Uterus (tissue), 4 donors: ENCODE results near the gene TCEANC. TPM values are rescaled to one million over a fixed set of nuclear protein-coding genes. Genes with fewer than 3 reads are reported as not detected.
A peak's percentile ranks its signal among the peaks of the same experiment; 100 is the strongest.

Experiments
- DNase-seq, 2 donors: peaks; one replicate each; pipeline ENCODE4 v3.0.0-alpha.2; 2019 to 2020
- H3K27ac ChIP-seq, 2 donors: fragments of 200-600 bp; sonication (generic); 1 replicate in 1 of 2; 2 replicates in 1 of 2; pipeline ENCODE4 v1.5.1; 2016 to 2018
- H3K27me3 ChIP-seq, 2 donors: fragments of 200-600 bp; sonication (generic); one replicate each; pipeline ENCODE4 v1.5.1; 2018 to 2019; ENCODE audit warnings: control low read depth in 1 of 2
- H3K36me3 ChIP-seq, 2 donors: fragments of 200-600 bp; sonication (generic); one replicate each; pipeline ENCODE4 v1.5.1; 2019; ENCODE audit warnings: control low read depth in 1 of 2
- H3K4me1 ChIP-seq, 2 donors: fragments of 200-600 bp; sonication (generic); one replicate each; pipeline ENCODE4 v1.5.1; 2018 to 2019; ENCODE audit warnings: control low read depth in 1 of 2
- H3K4me3 ChIP-seq, 2 donors: fragments of 200-600 bp; sonication (generic); 1 replicate in 1 of 2; 2 replicates in 1 of 2; pipeline ENCODE4 v1.5.1; 2018 to 2019; ENCODE audit warnings: mild to moderate bottlenecking in 1 of 2
- H3K9me3 ChIP-seq, 2 donors: fragments of 200-600 bp; sonication (generic); one replicate each; pipeline ENCODE4 v1.5.1; 2019; ENCODE audit warnings: control low read depth in 1 of 2
- POLR2A ChIP-seq, 2 donors: fragments of 450-650 bp; IDR thresholded peaks; one replicate each; pipeline ENCODE4 v1.6.1; 2016; ENCODE audit warnings: antibody characterized with exemption in 2 of 2, mild to moderate bottlenecking in 1 of 2, moderate library complexity in 1 of 2
- intact Hi-C: fragments of 100-400 bp; cut with DNase I; formaldehyde crosslinking; loops from one replicate; pipeline ENCODE4 v1.15.1; 2023; ENCODE audit warnings: low total_unique reads
- total RNA-seq, 4 donors: library from RNA; depleted of rRNA in 3 of 4; stranded (reverse); fragments of >200 nt in 3 of 4; gene quantifications; one replicate each; pipeline versions ENCODE4 v1.1.0 to v1.2.4, GENCODE V29; 2014 to 2023
- TF ChIP-seq, protein P1 (sequence below), 4 experiments: fragments of 200-600 bp in 2 of 4; fragments of 450-650 bp in 2 of 4; sonication (generic) in 2 of 4; IDR thresholded peaks; one replicate each; pipeline ENCODE4 v1.5.1; 2016 to 2019; ENCODE audit warnings: antibody characterized with exemption in 4 of 4, mild to moderate bottlenecking in 2 of 4, moderate library complexity in 1 of 4
- donor health status: DM: yes; HTN: yes; CAD: no.

The TCEANC gene
- total RNA-seq, 4 donors from 2014 or later: 1.5 to 9.2 (median 5.7) TPM

DNA sequence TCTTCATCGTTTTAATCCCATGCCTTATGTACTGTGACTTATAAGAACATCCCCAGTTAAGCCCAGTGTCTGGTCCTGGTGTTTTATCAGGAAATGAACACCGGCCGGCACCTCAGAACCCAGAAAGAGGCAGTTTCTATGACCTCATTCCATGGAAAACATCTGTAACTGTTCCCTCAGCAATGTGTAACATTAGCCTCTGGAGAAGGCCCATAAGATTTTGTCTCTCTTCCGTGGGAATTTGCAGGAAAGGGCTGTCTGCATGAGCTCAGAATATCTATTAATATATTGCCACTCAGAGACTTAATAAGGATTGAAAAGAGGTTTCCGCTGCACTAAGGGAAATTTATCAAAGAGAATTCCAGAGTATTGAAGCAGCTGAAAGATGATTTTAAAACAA lies 3.1 kb upstream of the TCEANC start:
- no peaks in the 10 kb centered on the region for H3K27me3 ChIP-seq
- intact Hi-C loops: no loop called here
- no peak for DNase-seq
- no peaks in the 10 kb centered on the region for H3K4me1 ChIP-seq
- no peak for TF ChIP-seq POLR2A (IDR thresholded peaks at IDR 0.05)
- TF ChIP-seq, protein P1, sequence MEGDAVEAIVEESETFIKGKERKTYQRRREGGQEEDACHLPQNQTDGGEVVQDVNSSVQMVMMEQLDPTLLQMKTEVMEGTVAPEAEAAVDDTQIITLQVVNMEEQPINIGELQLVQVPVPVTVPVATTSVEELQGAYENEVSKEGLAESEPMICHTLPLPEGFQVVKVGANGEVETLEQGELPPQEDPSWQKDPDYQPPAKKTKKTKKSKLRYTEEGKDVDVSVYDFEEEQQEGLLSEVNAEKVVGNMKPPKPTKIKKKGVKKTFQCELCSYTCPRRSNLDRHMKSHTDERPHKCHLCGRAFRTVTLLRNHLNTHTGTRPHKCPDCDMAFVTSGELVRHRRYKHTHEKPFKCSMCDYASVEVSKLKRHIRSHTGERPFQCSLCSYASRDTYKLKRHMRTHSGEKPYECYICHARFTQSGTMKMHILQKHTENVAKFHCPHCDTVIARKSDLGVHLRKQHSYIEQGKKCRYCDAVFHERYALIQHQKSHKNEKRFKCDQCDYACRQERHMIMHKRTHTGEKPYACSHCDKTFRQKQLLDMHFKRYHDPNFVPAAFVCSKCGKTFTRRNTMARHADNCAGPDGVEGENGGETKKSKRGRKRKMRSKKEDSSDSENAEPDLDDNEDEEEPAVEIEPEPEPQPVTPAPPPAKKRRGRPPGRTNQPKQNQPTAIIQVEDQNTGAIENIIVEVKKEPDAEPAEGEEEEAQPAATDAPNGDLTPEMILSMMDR (IDR thresholded peaks at IDR 0.05): no peak
- no peaks in the 10 kb centered on the region for H3K9me3 ChIP-seq
- peak overlapping the region in 1 of 2 donors; percentile 2 for H3K27ac ChIP-seq
- no peak overlapping the region for H3K4me3 ChIP-seq
- no peaks in the 10 kb centered on the region for H3K36me3 ChIP-seq

DNA sequence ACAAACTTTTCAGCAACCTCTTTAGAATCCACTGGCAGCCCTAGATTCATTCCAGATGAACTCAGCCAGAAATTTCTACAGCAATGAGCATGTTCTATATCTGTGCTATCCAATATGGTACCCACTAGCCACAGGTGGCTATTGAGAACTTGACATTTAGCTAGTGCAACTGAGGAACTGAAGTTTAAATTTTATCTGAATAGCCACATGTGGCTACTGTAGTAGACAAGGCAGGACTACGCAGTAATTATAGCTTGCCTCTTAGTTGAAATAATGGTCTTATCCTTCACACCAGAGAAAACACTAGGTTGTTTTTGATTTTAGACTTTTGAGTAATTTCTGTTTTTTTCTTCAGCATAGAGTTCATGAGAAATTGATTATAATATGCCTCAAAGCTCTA lies 2.6 kb upstream of the TCEANC start:
- no peaks in the 10 kb centered on the region for H3K27me3 ChIP-seq
- H3K4me3 ChIP-seq: no peak overlapping the region
- no peaks in the 10 kb centered on the region for H3K4me1 ChIP-seq
- no peak for TF ChIP-seq POLR2A (IDR thresholded peaks at IDR 0.05)
- TF ChIP-seq, protein P1 (IDR thresholded peaks at IDR 0.05): no peak
- peak overlapping the region in 1 of 2 donors; percentile 2 for H3K27ac ChIP-seq
- no peaks in the 10 kb centered on the region for H3K36me3 ChIP-seq
- intact Hi-C loops: no loop called here
- no peak for DNase-seq
- no peaks in the 10 kb centered on the region for H3K9me3 ChIP-seq

DNA sequence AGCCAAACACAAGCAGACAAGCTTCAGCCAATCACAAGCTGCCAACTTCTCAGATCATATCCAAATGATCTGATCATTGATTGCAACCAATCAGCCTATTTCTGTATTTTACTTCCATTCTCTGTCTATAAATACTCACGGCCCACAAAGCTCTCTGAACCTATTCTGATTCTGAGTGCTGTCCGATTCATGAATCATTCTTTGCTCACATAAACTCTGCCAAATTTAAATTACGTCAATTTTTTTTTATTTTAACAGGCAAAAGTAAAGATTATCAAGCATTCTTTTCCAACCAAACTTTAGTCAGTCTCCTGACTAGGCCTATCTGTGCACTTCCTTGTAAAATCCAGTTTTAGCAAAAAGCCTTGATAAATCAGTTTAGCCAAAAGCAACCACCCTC lies 1.8 kb upstream of the TCEANC start:
- intact Hi-C loops: no loop called here
- TF ChIP-seq, protein P1 (IDR thresholded peaks at IDR 0.05): no peak
- TF ChIP-seq POLR2A (IDR thresholded peaks at IDR 0.05): no peak

DNA sequence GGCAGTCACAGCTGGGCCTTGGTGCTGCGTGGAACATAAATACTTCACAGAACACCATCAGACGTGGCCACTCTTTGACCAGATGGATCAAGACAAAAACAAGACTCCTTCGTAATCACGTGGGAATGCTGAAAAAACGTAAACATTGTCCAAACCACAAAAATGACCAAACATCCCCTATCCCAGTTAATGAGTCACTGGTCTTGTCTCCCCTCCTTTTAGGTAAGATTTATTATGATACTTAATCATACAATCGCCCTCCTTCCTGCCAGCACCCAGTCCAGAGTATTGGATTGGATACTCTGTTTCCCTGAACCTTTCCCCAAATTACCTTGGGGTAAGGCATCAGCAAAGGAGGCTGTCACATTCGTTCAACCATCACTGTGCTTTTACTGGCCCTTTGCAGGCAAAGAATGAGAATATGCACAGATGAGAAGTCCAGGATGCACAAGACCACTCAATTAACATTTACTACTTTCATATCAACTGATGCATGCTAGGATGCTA lies 601 bp upstream of the TCEANC start:
- no peaks in the 10 kb centered on the region for H3K27me3 ChIP-seq
- TF ChIP-seq POLR2A (IDR thresholded peaks at IDR 0.05): no peak
- TF ChIP-seq, protein P1 (IDR thresholded peaks at IDR 0.05): no peak
- peak overlapping the region; percentile 46 to 76 for H3K4me3 ChIP-seq
- intact Hi-C loops: no loop called here
- peak in 1 of 2 donors; percentile 39 for DNase-seq
- H3K4me1 ChIP-seq: no peaks in the 10 kb centered on the region
- no peaks in the 10 kb centered on the region for H3K36me3 ChIP-seq
- H3K9me3 ChIP-seq: no peaks in the 10 kb centered on the region
- peak overlapping the region; percentile 77 for H3K27ac ChIP-seq

More for the DNA sequence above, 1.8 kb upstream of the TCEANC start:
- Histone ChIP-seq H3K36me3 (no peaks in the 10 kb centered on the region), H3K4me3 (no peak overlapping the region), H3K27me3 (no peaks in the 10 kb centered on the region), H3K4me1 (no peaks in the 10 kb centered on the region), H3K9me3 (no peaks in the 10 kb centered on the region), H3K27ac (peak overlapping the region; percentile 77)
- DNase-seq: no peak

DNA sequence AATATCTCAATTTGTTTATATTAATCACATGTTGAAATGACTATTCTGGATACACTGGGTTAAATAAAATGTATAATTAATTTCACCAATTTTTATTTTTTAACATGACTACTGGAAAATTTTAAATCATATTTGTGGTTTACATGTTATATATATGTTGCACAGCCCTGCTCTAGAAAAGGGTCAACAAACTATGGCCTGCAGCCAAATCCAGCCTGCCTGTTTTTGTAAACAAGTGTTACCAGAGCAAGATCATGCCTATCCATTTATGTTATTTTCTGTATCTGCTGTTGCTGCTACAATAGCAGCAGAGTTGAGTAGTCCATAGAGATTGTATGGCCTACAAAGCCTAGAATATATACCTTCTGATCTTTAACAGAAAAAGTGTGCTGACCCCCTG lies 1.2 kb downstream of the TCEANC start:
- no peak for DNase-seq
- H3K27ac ChIP-seq: peak overlapping the region; percentile 91 to 96
- H3K9me3 ChIP-seq: no peaks in the 10 kb centered on the region
- no peak for TF ChIP-seq POLR2A (IDR thresholded peaks at IDR 0.05)
- TF ChIP-seq, protein P1 (IDR thresholded peaks at IDR 0.05): no peak
- no peak overlapping the region for H3K4me3 ChIP-seq
- H3K27me3 ChIP-seq: no peaks in the 10 kb centered on the region
- intact Hi-C loops: no loop called here
- H3K36me3 ChIP-seq: no peaks in the 10 kb centered on the region
- no peaks in the 10 kb centered on the region for H3K4me1 ChIP-seq
